Stimulated activated CD4-positive, alpha-beta T cell treated with anti-CD3 and anti-CD28 coated beads, TNF-alpha, amount 100 ng/mL, for 4 hours (primary cell): ENCODE measurements around the gene CAPN14.

Source experiments
- DNase-seq, 3 experiments: peaks; one replicate each; pipeline ENCODE4 v3.0.0-alpha.2; 2020; ENCODE audit warnings: low read depth in 3 of 3

CAPN14 gene

GRCh38 chr2:31217465-31218200 lies at the start of gene CAPN14:
CAPN14 (minus strand) TSS chr2:31217515; CDS start chr2:31205447, 12,068 bp downstream.
- DNase-seq: no peak

DNA sequence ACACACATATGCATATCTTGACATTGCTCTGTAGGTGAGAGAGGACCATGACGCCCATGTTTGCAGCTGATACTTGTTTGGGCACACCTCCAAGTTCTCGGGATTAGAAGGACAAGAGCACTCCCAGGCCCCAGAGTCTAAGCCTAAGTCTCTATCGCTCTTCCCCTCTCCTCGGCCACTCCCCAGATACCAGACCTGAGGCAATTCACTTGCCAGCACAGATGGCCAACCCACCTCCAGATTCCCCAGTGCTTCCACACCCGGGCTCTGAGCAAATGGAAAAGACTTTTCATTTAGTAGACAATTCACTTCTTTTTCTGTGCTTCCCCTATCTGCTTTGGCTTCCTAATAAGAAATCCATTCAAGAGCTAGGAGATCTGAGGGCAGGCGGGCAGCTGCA lies 49.5 kb upstream of the CAPN14 start:
- DNase-seq: no peak

DNA sequence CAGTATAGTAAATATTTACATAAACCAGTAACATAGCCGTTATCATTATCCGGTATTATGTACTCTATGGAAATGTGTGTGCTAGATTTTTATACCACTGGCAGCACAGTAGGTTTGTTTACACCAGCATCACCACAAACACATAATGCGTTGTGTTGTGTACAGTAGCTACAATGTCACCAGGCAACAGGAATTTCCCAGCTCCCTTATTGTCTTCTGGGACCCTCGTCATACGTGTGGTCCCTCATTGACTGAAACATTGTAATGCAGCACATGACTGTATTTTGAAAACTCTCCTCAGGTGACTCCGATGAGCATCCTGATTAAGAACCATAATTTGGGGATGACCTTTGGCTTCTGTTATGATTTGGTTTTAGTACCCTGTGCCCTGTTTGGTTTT lies 47.9 kb upstream of the CAPN14 start:
- no peak for DNase-seq

- DNase-seq: no peak
These were observed 46.4 kb upstream of the CAPN14 start for GRCh38 chr2:31263636-31264190.

GRCh38 chr2:31260870-31261269 lies 43.6 kb upstream of the CAPN14 start:
- DNase-seq: no peak

- DNase-seq: no peak
These were observed 41.8 kb upstream of the CAPN14 start for GRCh38 chr2:31259075-31259474.

GRCh38 chr2:31258351-31258750 lies 41.0 kb upstream of the CAPN14 start:
- no peak for DNase-seq

DNA sequence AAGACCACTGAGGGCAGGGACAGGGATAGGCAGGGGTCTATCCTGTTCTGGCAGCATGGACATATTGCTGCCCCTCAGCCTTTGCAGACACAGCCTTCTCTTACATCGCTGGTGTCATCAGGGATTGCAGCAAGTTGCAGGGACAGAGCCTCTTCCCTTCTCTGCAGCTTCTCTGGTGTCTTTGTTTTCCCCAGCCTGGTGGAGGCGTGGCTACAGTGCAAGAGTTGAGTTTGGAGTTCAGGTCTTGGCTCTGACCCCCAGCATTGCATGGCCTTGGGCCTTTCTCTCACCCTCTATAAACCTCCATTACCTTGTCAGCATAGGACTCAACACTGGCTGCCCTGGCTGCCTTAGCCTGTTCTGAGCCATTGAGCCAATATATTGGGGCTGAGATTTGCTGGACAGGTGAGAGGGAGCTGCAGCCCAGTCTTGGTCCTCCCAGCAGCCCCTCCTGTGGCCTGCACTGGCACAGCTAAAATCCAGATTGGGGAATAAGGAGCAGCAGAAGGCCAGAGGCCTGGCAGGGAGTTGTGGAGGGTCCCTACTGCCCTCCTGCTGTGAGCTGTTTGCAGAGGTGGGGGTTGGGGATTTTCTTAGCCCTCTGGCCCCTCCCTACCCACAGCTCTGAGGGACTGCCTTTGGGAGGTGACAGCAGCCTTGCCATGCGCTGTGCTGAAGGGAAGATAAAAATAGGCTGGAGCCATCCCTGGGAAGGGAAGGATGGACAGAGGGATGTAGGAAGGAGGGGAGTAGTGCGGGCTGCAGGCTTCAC lies 39.5 kb upstream of the CAPN14 start:
- DNase-seq: no peak

GRCh38 chr2:31255911-31256571 lies 38.7 kb upstream of the CAPN14 start:
- no peak for DNase-seq

GRCh38 chr2:31254237-31255203 lies 37.2 kb upstream of the CAPN14 start:
- no peak for DNase-seq

DNA sequence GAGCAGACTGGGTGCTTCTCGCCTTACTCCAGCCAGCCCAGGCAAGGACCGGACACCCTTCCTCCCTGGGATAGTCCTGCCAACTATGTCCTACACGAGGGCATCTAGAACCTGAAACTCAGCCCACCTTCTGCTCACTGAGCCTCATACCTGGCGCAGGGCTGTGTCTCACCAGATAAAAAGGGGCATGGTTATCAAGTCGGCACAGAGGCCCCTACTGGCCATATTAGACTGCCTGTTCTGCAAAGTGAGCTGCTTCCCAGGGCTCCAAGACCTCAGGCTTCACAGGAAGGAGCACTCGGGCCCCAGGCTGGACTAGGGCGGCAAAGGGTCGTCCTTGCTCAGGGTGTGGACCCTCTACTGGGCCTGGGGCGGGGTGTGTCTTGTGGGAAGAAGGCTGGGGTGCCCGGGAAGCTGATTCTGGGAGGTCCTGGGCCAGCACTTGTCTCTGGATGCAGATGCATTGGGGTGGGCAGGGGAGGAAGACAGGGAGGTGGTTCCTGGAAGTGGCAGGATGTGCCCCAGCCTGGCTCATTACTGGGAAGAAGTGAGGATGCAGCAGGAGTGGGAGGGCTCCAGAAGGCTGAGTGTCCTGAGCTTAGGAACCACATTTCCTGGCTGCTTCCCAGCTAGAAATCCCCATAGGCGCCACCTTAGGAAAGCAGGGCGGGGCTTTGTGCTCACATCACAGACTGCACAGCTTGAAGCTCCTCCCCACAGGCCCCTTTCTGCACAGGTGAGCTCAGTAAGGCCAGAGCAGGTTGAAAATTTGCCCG lies 36.2 kb upstream of the CAPN14 start:
- no peak for DNase-seq

GRCh38 chr2:31251851-31252250 lies 34.5 kb upstream of the CAPN14 start:
- no peak for DNase-seq

DNA sequence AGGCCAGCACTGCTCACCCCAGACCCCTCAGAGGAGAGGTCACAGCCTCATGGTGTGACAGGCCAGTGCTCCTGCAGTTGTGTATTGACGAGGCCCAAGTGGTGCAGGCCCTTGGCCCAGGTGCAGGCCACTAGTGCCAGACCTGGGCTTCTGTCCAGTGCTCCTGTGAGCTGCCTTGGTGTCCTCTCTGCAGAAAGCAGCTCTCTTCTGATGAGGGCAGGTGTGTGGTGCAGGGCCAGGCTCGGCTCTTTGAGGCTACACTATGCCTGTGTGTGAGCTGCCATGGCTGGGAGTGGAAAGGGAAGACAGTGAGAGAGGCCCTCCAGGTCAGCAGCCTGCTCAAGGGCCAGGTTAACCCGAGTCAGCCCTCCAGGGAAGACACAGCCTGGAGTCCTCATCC lies 33.7 kb upstream of the CAPN14 start:
- no peak for DNase-seq

DNA sequence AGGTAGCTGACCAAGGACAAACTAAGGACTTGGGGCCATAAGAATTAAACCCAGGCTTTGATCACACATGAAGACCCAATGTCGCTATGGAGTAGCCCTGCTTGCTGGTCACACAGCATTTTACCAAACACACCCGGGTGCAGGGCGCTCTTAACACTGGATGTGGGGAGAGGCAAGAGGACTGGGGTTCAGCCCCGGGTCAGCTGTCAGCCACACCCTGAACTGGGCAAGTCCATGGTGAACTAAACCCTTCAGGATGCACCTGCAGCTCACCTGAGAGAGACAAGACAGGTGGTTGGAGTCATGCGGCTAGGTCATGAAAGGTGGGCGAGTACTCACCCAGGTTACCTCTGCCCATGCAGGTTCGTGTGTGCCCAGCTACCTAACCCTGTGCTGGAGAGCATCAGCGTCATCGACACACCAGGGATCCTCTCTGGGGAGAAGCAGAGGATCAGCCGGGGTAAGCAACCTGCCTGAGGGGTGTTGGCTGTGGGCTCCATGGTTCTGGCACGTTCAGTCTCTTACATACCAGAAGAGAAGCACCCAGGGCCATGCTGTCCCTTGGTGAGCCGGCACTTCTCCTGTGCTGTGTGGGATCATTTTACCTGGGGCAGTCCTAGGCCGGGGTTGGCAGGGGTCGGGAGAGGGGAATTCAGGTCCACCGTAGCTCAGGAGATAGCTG lies 31.8 kb upstream of the CAPN14 start:
- no peak for DNase-seq

- DNase-seq: no peak
These were observed 30.8 kb upstream of the CAPN14 start for GRCh38 chr2:31248139-31248538.

DNA sequence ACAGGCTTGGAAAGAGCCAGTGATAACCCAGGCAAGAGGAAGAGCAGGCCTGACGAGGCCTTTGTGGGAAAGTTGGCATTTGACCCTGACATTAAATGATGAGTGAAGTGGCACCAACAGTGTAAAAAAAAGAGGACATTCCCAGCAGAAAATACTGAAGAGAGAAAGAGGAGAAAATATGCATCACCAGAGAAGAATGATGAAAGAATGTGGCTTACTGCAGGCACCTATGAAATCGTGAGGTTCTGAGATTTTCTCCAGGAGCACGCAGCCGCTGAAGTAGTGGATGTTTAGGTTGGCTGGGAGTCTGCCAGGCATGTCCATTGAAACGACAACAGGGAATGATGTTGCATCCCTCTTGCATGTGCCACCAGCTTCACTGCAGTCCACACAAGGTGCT lies 30.4 kb upstream of the CAPN14 start:
- no peak for DNase-seq

GRCh38 chr2:31246184-31246852 lies 29.0 kb upstream of the CAPN14 start:
- no peak for DNase-seq

DNA sequence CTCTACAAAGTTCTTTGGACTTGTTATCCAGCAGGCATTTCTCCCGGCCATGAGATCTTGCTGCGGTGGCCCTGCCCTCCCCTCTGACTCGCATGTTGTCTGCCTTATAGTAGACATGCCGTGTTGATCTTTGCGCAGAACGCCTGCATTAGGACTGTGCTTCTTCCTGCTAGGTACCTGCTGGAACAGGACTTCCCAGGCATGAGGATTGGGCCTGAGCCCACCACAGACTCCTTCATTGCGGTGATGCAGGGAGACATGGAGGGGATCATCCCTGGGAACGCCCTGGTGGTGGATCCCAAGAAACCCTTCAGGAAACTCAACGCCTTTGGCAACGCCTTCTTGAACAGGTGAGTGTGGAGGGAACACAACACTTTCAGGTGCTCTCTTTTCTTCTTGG lies 26.8 kb upstream of the CAPN14 start:
- DNase-seq: no peak

GRCh38 chr2:31243053-31243452 lies 25.7 kb upstream of the CAPN14 start:
- no peak for DNase-seq
